ENCODE results near the gene PDGFB.
A peak's percentile ranks its signal among the peaks of the same experiment; 100 is the strongest.

Gene PDGFB

GRCh38 chr22:39287076-39287725, 42.4 kb upstream of the PDGFB start:
- Histone ChIP-seq H3K27ac (ENCODE audit: low read depth in 2 of 2, low read length in 2 of 2) (peak overlapping the region; percentile 34 to 46), H3K9ac (ENCODE audit: low read depth in 1 of 2, low read length in 2 of 2) (no peak overlapping the region), H3K4me1 (ENCODE audit: control insufficient read depth in 2 of 2, insufficient read depth in 2 of 2, low read length in 2 of 2) (peaks cover under 1 to 2% of the 10 kb centered on the region in 2 donors), H3K9me3 (ENCODE audit: control insufficient read depth in 2 of 2, low read length in 2 of 2) (no peaks in the 10 kb centered on the region), H3K4me3 (ENCODE audit: low read length in 2 of 2) (no peak overlapping the region), H3K27me3 (ENCODE audit: control insufficient read depth in 2 of 2, insufficient read depth in 2 of 2, low read length in 2 of 2) (no peaks in the 10 kb centered on the region), H3K36me3 (ENCODE audit: control insufficient read depth in 2 of 2, insufficient read depth in 2 of 2, low read length in 2 of 2) (no peaks in the 10 kb centered on the region)

GRCh38 chr22:39284983-39285382, 40.2 kb upstream of the PDGFB start:
- H3K9ac ChIP-seq (ENCODE audit: low read depth in 1 of 2, low read length in 2 of 2), result no peak overlapping the region
- H3K4me3 ChIP-seq (ENCODE audit: low read length in 2 of 2), result no peak overlapping the region
- H3K27ac ChIP-seq (ENCODE audit: low read depth in 2 of 2, low read length in 2 of 2), result no peak overlapping the region
- no peaks in the 10 kb centered on the region for H3K36me3 ChIP-seq (ENCODE audit: control insufficient read depth in 2 of 2, insufficient read depth in 2 of 2, low read length in 2 of 2)
- no peaks in the 10 kb centered on the region for H3K9me3 ChIP-seq (ENCODE audit: control insufficient read depth in 2 of 2, low read length in 2 of 2)
- H3K4me1 ChIP-seq (ENCODE audit: control insufficient read depth in 2 of 2, insufficient read depth in 2 of 2, low read length in 2 of 2), result no peaks in the 10 kb centered on the region
- no peaks in the 10 kb centered on the region for H3K27me3 ChIP-seq (ENCODE audit: control insufficient read depth in 2 of 2, insufficient read depth in 2 of 2, low read length in 2 of 2)

- no peaks in the 10 kb centered on the region for H3K27me3 ChIP-seq (ENCODE audit: control insufficient read depth in 2 of 2, insufficient read depth in 2 of 2, low read length in 2 of 2)
- H3K9me3 ChIP-seq (ENCODE audit: control insufficient read depth in 2 of 2, low read length in 2 of 2), result no peaks in the 10 kb centered on the region
- H3K9ac ChIP-seq (ENCODE audit: low read depth in 1 of 2, low read length in 2 of 2), result no peak overlapping the region
- H3K4me3 ChIP-seq (ENCODE audit: low read length in 2 of 2), result no peak overlapping the region
- H3K27ac ChIP-seq (ENCODE audit: low read depth in 2 of 2, low read length in 2 of 2), result peak overlapping the region; percentile 7 to 68
- no peaks in the 10 kb centered on the region for H3K4me1 ChIP-seq (ENCODE audit: control insufficient read depth in 2 of 2, insufficient read depth in 2 of 2, low read length in 2 of 2)
- no peaks in the 10 kb centered on the region for H3K36me3 ChIP-seq (ENCODE audit: control insufficient read depth in 2 of 2, insufficient read depth in 2 of 2, low read length in 2 of 2)
These were observed 39.6 kb upstream of the PDGFB start for GRCh38 chr22:39284142-39284980.

- no peak overlapping the region for H3K9ac ChIP-seq (ENCODE audit: low read depth in 1 of 2, low read length in 2 of 2)
- no peaks in the 10 kb centered on the region for H3K36me3 ChIP-seq (ENCODE audit: control insufficient read depth in 2 of 2, insufficient read depth in 2 of 2, low read length in 2 of 2)
- no peaks in the 10 kb centered on the region for H3K9me3 ChIP-seq (ENCODE audit: control insufficient read depth in 2 of 2, low read length in 2 of 2)
- H3K4me3 ChIP-seq (ENCODE audit: low read length in 2 of 2), result no peak overlapping the region
- peak overlapping the region; percentile 38 to 68 for H3K27ac ChIP-seq (ENCODE audit: low read depth in 2 of 2, low read length in 2 of 2)
- H3K4me1 ChIP-seq (ENCODE audit: control insufficient read depth in 2 of 2, insufficient read depth in 2 of 2, low read length in 2 of 2), result no peaks in the 10 kb centered on the region
- no peaks in the 10 kb centered on the region for H3K27me3 ChIP-seq (ENCODE audit: control insufficient read depth in 2 of 2, insufficient read depth in 2 of 2, low read length in 2 of 2)
These were observed 38.8 kb upstream of the PDGFB start for GRCh38 chr22:39283322-39284141.

- H3K36me3 ChIP-seq (ENCODE audit: control insufficient read depth in 2 of 2, insufficient read depth in 2 of 2, low read length in 2 of 2), result no peaks in the 10 kb centered on the region
- H3K27ac ChIP-seq (ENCODE audit: low read depth in 2 of 2, low read length in 2 of 2), result peak overlapping the region; percentile 38 to 68
- H3K9ac ChIP-seq (ENCODE audit: low read depth in 1 of 2, low read length in 2 of 2), result no peak overlapping the region
- no peak overlapping the region for H3K4me3 ChIP-seq (ENCODE audit: low read length in 2 of 2)
- no peaks in the 10 kb centered on the region for H3K4me1 ChIP-seq (ENCODE audit: control insufficient read depth in 2 of 2, insufficient read depth in 2 of 2, low read length in 2 of 2)
- H3K27me3 ChIP-seq (ENCODE audit: control insufficient read depth in 2 of 2, insufficient read depth in 2 of 2, low read length in 2 of 2), result no peaks in the 10 kb centered on the region
- H3K9me3 ChIP-seq (ENCODE audit: control insufficient read depth in 2 of 2, low read length in 2 of 2), result no peaks in the 10 kb centered on the region
These were observed 38.0 kb upstream of the PDGFB start for GRCh38 chr22:39282645-39283321.

GRCh38 chr22:39281126-39281525, 36.3 kb upstream of the PDGFB start:
- Histone ChIP-seq H3K36me3 (ENCODE audit: control insufficient read depth in 2 of 2, insufficient read depth in 2 of 2, low read length in 2 of 2) (no peaks in the 10 kb centered on the region), H3K4me1 (ENCODE audit: control insufficient read depth in 2 of 2, insufficient read depth in 2 of 2, low read length in 2 of 2) (no peaks in the 10 kb centered on the region), H3K9ac (ENCODE audit: low read depth in 1 of 2, low read length in 2 of 2) (no peak overlapping the region), H3K9me3 (ENCODE audit: control insufficient read depth in 2 of 2, low read length in 2 of 2) (peaks cover 0 to 3% of the 10 kb centered on the region in 2 donors), H3K27me3 (ENCODE audit: control insufficient read depth in 2 of 2, insufficient read depth in 2 of 2, low read length in 2 of 2) (no peaks in the 10 kb centered on the region), H3K4me3 (ENCODE audit: low read length in 2 of 2) (no peak overlapping the region), H3K27ac (ENCODE audit: low read depth in 2 of 2, low read length in 2 of 2) (no peak overlapping the region)

GRCh38 chr22:39280250-39280649, 35.5 kb upstream of the PDGFB start:
- no peak overlapping the region for H3K9ac ChIP-seq (ENCODE audit: low read depth in 1 of 2, low read length in 2 of 2)
- H3K9me3 ChIP-seq (ENCODE audit: control insufficient read depth in 2 of 2, low read length in 2 of 2), result peaks cover 0 to 3% of the 10 kb centered on the region in 2 donors
- no peak overlapping the region for H3K4me3 ChIP-seq (ENCODE audit: low read length in 2 of 2)
- no peaks in the 10 kb centered on the region for H3K36me3 ChIP-seq (ENCODE audit: control insufficient read depth in 2 of 2, insufficient read depth in 2 of 2, low read length in 2 of 2)
- no peaks in the 10 kb centered on the region for H3K4me1 ChIP-seq (ENCODE audit: control insufficient read depth in 2 of 2, insufficient read depth in 2 of 2, low read length in 2 of 2)
- H3K27me3 ChIP-seq (ENCODE audit: control insufficient read depth in 2 of 2, insufficient read depth in 2 of 2, low read length in 2 of 2), result no peaks in the 10 kb centered on the region
- no peak overlapping the region for H3K27ac ChIP-seq (ENCODE audit: low read depth in 2 of 2, low read length in 2 of 2)

- H3K36me3 ChIP-seq (ENCODE audit: control insufficient read depth in 2 of 2, insufficient read depth in 2 of 2, low read length in 2 of 2), result no peaks in the 10 kb centered on the region
- no peak overlapping the region for H3K27ac ChIP-seq (ENCODE audit: low read depth in 2 of 2, low read length in 2 of 2)
- no peaks in the 10 kb centered on the region for H3K27me3 ChIP-seq (ENCODE audit: control insufficient read depth in 2 of 2, insufficient read depth in 2 of 2, low read length in 2 of 2)
- H3K9me3 ChIP-seq (ENCODE audit: control insufficient read depth in 2 of 2, low read length in 2 of 2), result peaks cover 0 to 3% of the 10 kb centered on the region in 2 donors
- H3K9ac ChIP-seq (ENCODE audit: low read depth in 1 of 2, low read length in 2 of 2), result no peak overlapping the region
- no peak overlapping the region for H3K4me3 ChIP-seq (ENCODE audit: low read length in 2 of 2)
- no peaks in the 10 kb centered on the region for H3K4me1 ChIP-seq (ENCODE audit: control insufficient read depth in 2 of 2, insufficient read depth in 2 of 2, low read length in 2 of 2)
These were observed 34.5 kb upstream of the PDGFB start for GRCh38 chr22:39279170-39279850.

- Histone ChIP-seq H3K9ac (ENCODE audit: low read depth in 1 of 2, low read length in 2 of 2) (no peak overlapping the region), H3K4me1 (ENCODE audit: control insufficient read depth in 2 of 2, insufficient read depth in 2 of 2, low read length in 2 of 2) (no peaks in the 10 kb centered on the region), H3K27ac (ENCODE audit: low read depth in 2 of 2, low read length in 2 of 2) (no peak overlapping the region), H3K4me3 (ENCODE audit: low read length in 2 of 2) (no peak overlapping the region), H3K27me3 (ENCODE audit: control insufficient read depth in 2 of 2, insufficient read depth in 2 of 2, low read length in 2 of 2) (no peaks in the 10 kb centered on the region), H3K9me3 (ENCODE audit: control insufficient read depth in 2 of 2, low read length in 2 of 2) (peaks cover 0 to 3% of the 10 kb centered on the region in 2 donors), H3K36me3 (ENCODE audit: control insufficient read depth in 2 of 2, insufficient read depth in 2 of 2, low read length in 2 of 2) (no peaks in the 10 kb centered on the region)
These were observed 33.3 kb upstream of the PDGFB start for GRCh38 chr22:39278040-39278439.
